K562 (cell line): Measurements from ENCODE around the gene SIGMAR1.

ENCODE experiments used
- CBFB ChIP-seq: sonication (generic); formaldehyde crosslinking; IDR thresholded peaks from 2 replicates; pipeline ENCODE4 v1.4.0; 2020; ENCODE audit warnings: mild to moderate bottlenecking, missing genetic modification reagents
- DMBX1 ChIP-seq: fragments of 250-450 bp; sonication (Bioruptor Pico); IDR thresholded peaks from 2 replicates; pipeline ENCODE4 v1.8.0; 2022; ENCODE audit warnings: inconsistent platforms, mild to moderate bottlenecking, moderate library complexity, borderline replicate concordance
- STAT6 ChIP-seq: sonication (generic); formaldehyde crosslinking; IDR thresholded peaks from 2 replicates; pipeline ENCODE4 v1.8.1; 2023; ENCODE audit warnings: mild to moderate bottlenecking, missing genetic modification reagents

- TF ChIP-seq DMBX1 (CRISPR knock-in tag) (no peak), CBFB (CRISPR knock-in tag) (no peak), STAT6 (CRISPR knock-in tag) (no peak)
Measured at GRCh38 chr9:34636791-34637355, 714 bp downstream of the SIGMAR1 start.
